GM12865 (cell line): ENCODE data around the gene SIL1.

Experiments used
- DNase-seq: peaks from one replicate; pipeline ENCODE4 v3.0.0; 2010; ENCODE audit warnings: low read depth
- H3K4me3 ChIP-seq: 2 replicates; pipeline ENCODE4 v1.5.1; 2011; ENCODE audit warnings: mild to moderate bottlenecking, low read depth, low read length, control low read depth
- CTCF ChIP-seq: IDR thresholded peaks from 2 replicates; pipeline ENCODE4 v1.5.1; 2011; ENCODE audit warnings: low read length, control low read depth, low read depth, inconsistent platforms; ENCODE audit not compliant: insufficient read depth; ENCODE audit errors: missing control alignments

The SIL1 gene

GRCh38 chr5:138966236-138966985, 231.8 kb downstream of the SIL1 start:
- no peak for DNase-seq
- TF ChIP-seq CTCF = no peak
- no peak overlapping the region for H3K4me3 ChIP-seq

GRCh38 chr5:138965626-138966025, 232.5 kb downstream of the SIL1 start:
- no peak for TF ChIP-seq CTCF

GRCh38 chr5:138964647-138965201, 233.4 kb downstream of the SIL1 start:
- no peak for TF ChIP-seq CTCF
- no peak for DNase-seq
- no peak overlapping the region for H3K4me3 ChIP-seq

More at GRCh38 chr5:138965626-138966025, 232.5 kb downstream of the SIL1 start:
- DNase-seq = no peak
- no peak overlapping the region for H3K4me3 ChIP-seq

GRCh38 chr5:138963763-138964371, 234.3 kb downstream of the SIL1 start:
- DNase-seq = no peak
- TF ChIP-seq CTCF = no peak

GRCh38 chr5:138962614-138963370, 235.4 kb downstream of the SIL1 start:
- TF ChIP-seq CTCF = no peak
- H3K4me3 ChIP-seq = no peak overlapping the region
- DNase-seq = no peak

More at GRCh38 chr5:138963763-138964371, 234.3 kb downstream of the SIL1 start:
- H3K4me3 ChIP-seq = no peak overlapping the region

- DNase-seq = no peak
- no peak for TF ChIP-seq CTCF
- no peak overlapping the region for H3K4me3 ChIP-seq
These were observed 236.4 kb downstream of the SIL1 start for GRCh38 chr5:138961729-138962128.
